Measurements from ENCODE around the gene ADARB2. TPM values are rescaled to one million over a fixed set of nuclear protein-coding genes. Genes with fewer than 3 reads are reported as not detected.

Gene ADARB2
- total RNA-seq, 3 donors from 2014 or later, result 0.31 to 4.2 TPM; not detected in 1

- H3K36me3 ChIP-seq (ENCODE audit: low read depth), result no peaks in the 10 kb centered on the region
- intact Hi-C loops (cut with DNase I, micrococcal nuclease), result no loop called here
- ATAC-seq (no peak), DNase-seq (no peak)
- no peaks in the 10 kb centered on the region for H3K9me3 ChIP-seq
- no peaks in the 10 kb centered on the region for H3K4me1 ChIP-seq (ENCODE audit: low read depth)
- H3K4me3 ChIP-seq, result no peak overlapping the region
- TF ChIP-seq CTCF (IDR thresholded peaks at IDR 0.05), result no peak
Measured at GRCh38 chr10:1726861-1727260, 10.5 kb downstream of the ADARB2 start.

- H3K4me3 ChIP-seq, result no peak overlapping the region
- no peak for DNase-seq
- ATAC-seq, result no peak
- intact Hi-C loops (cut with DNase I, micrococcal nuclease), result no loop called here
- no peaks in the 10 kb centered on the region for H3K36me3 ChIP-seq (ENCODE audit: low read depth)
- H3K4me1 ChIP-seq (ENCODE audit: low read depth), result no peaks in the 10 kb centered on the region
- no peaks in the 10 kb centered on the region for H3K9me3 ChIP-seq
- TF ChIP-seq CTCF (IDR thresholded peaks at IDR 0.05), result no peak
Measured at GRCh38 chr10:1724921-1725488, 12.3 kb downstream of the ADARB2 start.

GRCh38 chr10:1716839-1717238, 20.5 kb downstream of the ADARB2 start:
- Histone ChIP-seq H3K4me3 (no peak overlapping the region), H3K4me1 (ENCODE audit: low read depth) (no peaks in the 10 kb centered on the region), H3K9me3 (no peaks in the 10 kb centered on the region), H3K36me3 (ENCODE audit: low read depth) (no peaks in the 10 kb centered on the region)
- intact Hi-C loops (cut with DNase I, micrococcal nuclease), result no loop called here
- TF ChIP-seq CTCF (IDR thresholded peaks at IDR 0.05), result no peak
- no peak for DNase-seq
- no peak for ATAC-seq

GRCh38 chr10:1715821-1716220, 21.5 kb downstream of the ADARB2 start:
- peak; percentile 62 for ATAC-seq
- DNase-seq, result peak in 2 of 3 donors; percentile 13 to 45

DNA sequence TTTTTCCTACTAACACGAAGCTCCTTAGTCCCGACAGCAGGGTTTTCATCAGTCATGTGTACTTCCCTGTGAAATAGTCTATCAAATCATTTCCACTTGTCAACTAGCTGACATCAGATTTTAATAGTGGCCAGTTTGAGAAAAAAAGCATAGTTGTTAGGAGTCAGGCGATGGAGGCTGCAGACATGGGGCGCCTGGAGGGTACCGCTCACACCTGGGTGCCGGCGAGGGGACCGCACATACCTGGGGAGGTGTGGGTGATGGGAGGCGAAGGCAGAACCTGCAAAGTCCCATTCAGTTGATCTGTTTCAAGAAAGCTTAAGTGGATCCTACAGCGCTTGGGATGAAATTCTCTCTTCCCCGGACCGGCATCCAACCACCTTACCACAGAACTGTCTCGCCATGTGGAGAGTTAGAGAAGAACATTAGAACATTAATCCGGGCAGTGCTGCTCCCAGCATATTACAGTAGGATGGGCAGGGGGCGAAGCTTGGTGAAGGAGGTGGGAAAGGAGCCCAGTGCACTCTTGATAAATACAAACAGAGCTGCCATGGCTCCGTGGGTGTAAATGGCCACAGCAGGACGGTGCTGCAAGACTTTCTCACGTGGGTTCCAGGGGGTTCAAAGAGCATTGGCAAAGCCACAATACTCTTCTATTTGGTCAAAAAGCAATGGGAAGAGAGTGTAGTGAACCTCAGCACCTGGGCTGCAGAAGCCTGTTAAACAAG, 24.2 kb downstream of the ADARB2 start:
- no peak for DNase-seq
- ATAC-seq, result no peak
- Histone ChIP-seq H3K4me3 (no peak overlapping the region), H3K36me3 (ENCODE audit: low read depth) (no peaks in the 10 kb centered on the region), H3K9me3 (no peaks in the 10 kb centered on the region), H3K4me1 (ENCODE audit: low read depth) (no peaks in the 10 kb centered on the region)
- intact Hi-C loops (cut with DNase I, micrococcal nuclease), result no loop called here
- TF ChIP-seq CTCF (IDR thresholded peaks at IDR 0.05), result no peak

More at GRCh38 chr10:1715821-1716220, 21.5 kb downstream of the ADARB2 start:
- no peak for TF ChIP-seq CTCF (IDR thresholded peaks at IDR 0.05)
- Histone ChIP-seq H3K36me3 (ENCODE audit: low read depth) (no peaks in the 10 kb centered on the region), H3K4me3 (no peak overlapping the region), H3K9me3 (no peaks in the 10 kb centered on the region), H3K4me1 (ENCODE audit: low read depth) (no peaks in the 10 kb centered on the region)
- intact Hi-C loops (cut with DNase I, micrococcal nuclease), result no loop called here
